OCI-LY7 (cell line): ENCODE results near the gene PIK3R1.

ENCODE experiments used
- EZH2phosphoT487 ChIP-seq: fragments of 200-600 bp; sonication (generic); IDR thresholded peaks from 2 replicates; pipeline ENCODE4 v1.6.1; 2018; ENCODE audit warnings: low read depth, borderline replicate concordance, mild to moderate bottlenecking, mixed run types, antibody characterized with exemption, low read length, moderate library complexity, mixed read lengths
- TF ChIP-seq, protein P1 (sequence below): fragments of 200-600 bp; sonication (generic); conservative IDR thresholded peaks from 2 replicates; pipeline ENCODE4 v1.5.1; 2014; ENCODE audit warnings: mild to moderate bottlenecking, antibody characterized with exemption, low read length, moderate library complexity, mixed read lengths

DNA sequence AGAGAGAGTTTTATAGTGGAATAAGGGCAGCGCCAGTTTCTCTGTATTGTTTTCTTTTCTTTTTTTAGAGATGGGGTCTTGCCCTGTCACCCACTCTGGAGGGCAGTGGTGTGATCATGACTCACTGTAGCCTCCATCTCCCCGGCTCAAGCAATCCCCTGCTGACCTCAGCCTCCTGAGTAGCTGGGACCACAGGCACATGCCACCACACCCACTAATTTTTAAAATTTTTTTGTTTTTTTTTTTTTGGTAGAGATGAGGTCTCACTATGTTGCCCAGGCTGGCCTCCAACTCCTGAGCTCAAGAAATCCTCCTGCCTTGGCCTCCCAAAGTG is 119.0 kb downstream of the PIK3R1 start:
- TF ChIP-seq, protein P1, sequence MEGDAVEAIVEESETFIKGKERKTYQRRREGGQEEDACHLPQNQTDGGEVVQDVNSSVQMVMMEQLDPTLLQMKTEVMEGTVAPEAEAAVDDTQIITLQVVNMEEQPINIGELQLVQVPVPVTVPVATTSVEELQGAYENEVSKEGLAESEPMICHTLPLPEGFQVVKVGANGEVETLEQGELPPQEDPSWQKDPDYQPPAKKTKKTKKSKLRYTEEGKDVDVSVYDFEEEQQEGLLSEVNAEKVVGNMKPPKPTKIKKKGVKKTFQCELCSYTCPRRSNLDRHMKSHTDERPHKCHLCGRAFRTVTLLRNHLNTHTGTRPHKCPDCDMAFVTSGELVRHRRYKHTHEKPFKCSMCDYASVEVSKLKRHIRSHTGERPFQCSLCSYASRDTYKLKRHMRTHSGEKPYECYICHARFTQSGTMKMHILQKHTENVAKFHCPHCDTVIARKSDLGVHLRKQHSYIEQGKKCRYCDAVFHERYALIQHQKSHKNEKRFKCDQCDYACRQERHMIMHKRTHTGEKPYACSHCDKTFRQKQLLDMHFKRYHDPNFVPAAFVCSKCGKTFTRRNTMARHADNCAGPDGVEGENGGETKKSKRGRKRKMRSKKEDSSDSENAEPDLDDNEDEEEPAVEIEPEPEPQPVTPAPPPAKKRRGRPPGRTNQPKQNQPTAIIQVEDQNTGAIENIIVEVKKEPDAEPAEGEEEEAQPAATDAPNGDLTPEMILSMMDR: no peak
- no peak for TF ChIP-seq EZH2phosphoT487
